Measurements from ENCODE around the gene ANO3.

DNA sequence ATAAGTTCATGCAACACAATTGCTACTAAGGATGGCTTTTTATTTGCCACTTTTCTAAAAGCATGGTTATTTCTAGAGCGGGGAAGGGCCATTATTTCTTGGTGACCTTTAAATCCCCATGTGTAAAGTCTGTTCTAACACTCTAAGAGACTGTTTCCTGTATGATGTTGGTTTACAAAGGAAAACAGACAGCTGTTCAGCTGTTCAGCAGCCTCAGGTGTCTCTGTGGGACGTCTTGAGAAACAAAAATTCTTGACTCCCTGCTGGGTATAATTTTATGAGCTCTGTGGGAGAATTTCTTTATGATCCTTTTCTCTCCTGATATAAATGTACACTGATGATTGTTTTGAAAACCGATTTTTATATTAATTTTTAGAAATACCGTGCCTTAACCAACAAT, 226.3 kb downstream of the ANO3 start:
- TF ChIP-seq ZNF274 (IDR thresholded peaks at IDR 0.05; ENCODE audit: low read depth, low read length) (no peak), YY1 (IDR thresholded peaks at IDR 0.05; ENCODE audit: insufficient read depth, insufficient read length) (no peak)

Data from NT2/D1 (cell line).